Stomach (tissue), 9 donors: ENCODE data around the gene FAM229A. TPM values are rescaled to one million over a fixed set of nuclear protein-coding genes. Genes with fewer than 3 reads are reported as not detected.

Experiments
- DNase-seq, 2 donors: peaks; one replicate each; pipeline versions ENCODE4 v3.0.0 to v3.0.0-alpha.2; 2013 to 2019
- H3K27ac ChIP-seq, 5 donors: fragments of 200-600 bp in 4 of 5; sonication (generic) in 4 of 5; one replicate each; pipeline ENCODE4 v1.5.1; 2013 to 2019; ENCODE audit warnings: mild to moderate bottlenecking in 1 of 5, moderate library complexity in 1 of 5
- H3K27me3 ChIP-seq, 3 donors: fragments of 200-600 bp; sonication (generic); one replicate each; pipeline ENCODE4 v1.5.1; 2017 to 2019; ENCODE audit warnings: mixed run types in 1 of 3
- H3K36me3 ChIP-seq, 4 donors: fragments of 200-600 bp; sonication (generic); 1 replicate in 3 of 4; 2 replicates in 1 of 4; pipeline ENCODE4 v1.5.1; 2016 to 2019
- H3K4me1 ChIP-seq, 4 donors: fragments of 200-600 bp; sonication (generic); one replicate each; pipeline ENCODE4 v1.5.1; 2016 to 2019
- H3K4me3 ChIP-seq, 4 donors: fragments of 200-600 bp; sonication (generic) in 3 of 4; one replicate each; pipeline ENCODE4 v1.5.1; 2016 to 2019; ENCODE audit warnings: mild to moderate bottlenecking in 1 of 4
- H3K9me3 ChIP-seq, 4 donors: fragments of 200-600 bp; sonication (generic); one replicate each; pipeline ENCODE4 v1.5.1; 2016 to 2019
- EP300 ChIP-seq: sonication (generic); formaldehyde crosslinking; IDR thresholded peaks from one replicate; pipeline ENCODE4 v1.6.1; 2017; ENCODE audit warnings: antibody characterized with exemption
- POLR2A ChIP-seq, 4 donors: fragments of 450-650 bp; IDR thresholded peaks; one replicate each; pipeline ENCODE4 v1.6.1; 2016; ENCODE audit warnings: antibody characterized with exemption in 4 of 4, control low read depth in 2 of 4, mild to moderate bottlenecking in 1 of 4, moderate library complexity in 1 of 4
- POLR2AphosphoS5 ChIP-seq, 3 donors: sonication (generic); formaldehyde crosslinking; IDR thresholded peaks; one replicate each; pipeline ENCODE4 v1.6.1; 2016; ENCODE audit warnings: antibody characterized with exemption in 3 of 3
- WGBS, 5 donors: extraction: QIAGEN DNeasy Blood & Tissue Kit in 3 of 5; methylation state at CpG; one replicate each; pipeline versions ENCODE4 v1.1.5 to v1.1.7; 2013 to 2018; 5-methylcytosine and 5-hydroxymethylcytosine counted together
- intact Hi-C: fragments of 100-400 bp; cut with DNase I; formaldehyde crosslinking; loops from one replicate; pipeline ENCODE4 v1.15.1; 2023; ENCODE audit warnings: low total_unique reads
- polyA plus RNA-seq, 3 donors: library from polyadenylated mRNA; stranded (reverse); fragments of 200-250 nt; gene quantifications; one replicate each; pipeline ENCODE4 v1.2.3, GENCODE V29; 2013
- total RNA-seq, 5 donors: library from RNA; depleted of rRNA; stranded (reverse); fragments of >200 nt; gene quantifications; one replicate each; pipeline versions ENCODE4 v1.1.0 to v1.2.3, GENCODE V29; 2014 to 2016
- TF ChIP-seq, protein P1 (sequence below), 7 experiments: fragments of 450-650 bp in 4 of 7; fragments of 200-600 bp in 3 of 7; sonication (generic) in 3 of 7; IDR thresholded peaks; one replicate each; pipeline ENCODE4 v1.5.1; 2016 to 2019; ENCODE audit warnings: antibody characterized with exemption in 7 of 7, control low read depth in 2 of 7, mild to moderate bottlenecking in 1 of 7
- donor health status: healthy with polysubstance abuse.
- donor health status: Bipolar disorder and iron deficiency.
- donor health status: healthy.

The FAM229A gene
- total and polyA plus RNA-seq, 8 donors, result 2.2 to 21.6 (median 8.8) TPM

GRCh38 chr1:32386676-32387392 is 24.5 kb upstream of the FAM229A start:
- H3K4me3 ChIP-seq, result no peak overlapping the region
- no peak for DNase-seq
- intact Hi-C loops, result no loop called here
- H3K4me1 ChIP-seq, result peaks cover 14 to 25% (median 20%) of the 10 kb centered on the region in 4 donors
- H3K9me3 ChIP-seq, result no peaks in the 10 kb centered on the region
- WGBS, 5 donors, result 90 to 96% (median 95%) methylated on average over 13 of the region's 13 CpGs
- no peak overlapping the region for H3K27ac ChIP-seq
- H3K27me3 ChIP-seq, result no peaks in the 10 kb centered on the region
- no peak for TF ChIP-seq POLR2A (IDR thresholded peaks at IDR 0.05)
- no peak for TF ChIP-seq POLR2AphosphoS5 (IDR thresholded peaks at IDR 0.05)
- TF ChIP-seq, protein P1, sequence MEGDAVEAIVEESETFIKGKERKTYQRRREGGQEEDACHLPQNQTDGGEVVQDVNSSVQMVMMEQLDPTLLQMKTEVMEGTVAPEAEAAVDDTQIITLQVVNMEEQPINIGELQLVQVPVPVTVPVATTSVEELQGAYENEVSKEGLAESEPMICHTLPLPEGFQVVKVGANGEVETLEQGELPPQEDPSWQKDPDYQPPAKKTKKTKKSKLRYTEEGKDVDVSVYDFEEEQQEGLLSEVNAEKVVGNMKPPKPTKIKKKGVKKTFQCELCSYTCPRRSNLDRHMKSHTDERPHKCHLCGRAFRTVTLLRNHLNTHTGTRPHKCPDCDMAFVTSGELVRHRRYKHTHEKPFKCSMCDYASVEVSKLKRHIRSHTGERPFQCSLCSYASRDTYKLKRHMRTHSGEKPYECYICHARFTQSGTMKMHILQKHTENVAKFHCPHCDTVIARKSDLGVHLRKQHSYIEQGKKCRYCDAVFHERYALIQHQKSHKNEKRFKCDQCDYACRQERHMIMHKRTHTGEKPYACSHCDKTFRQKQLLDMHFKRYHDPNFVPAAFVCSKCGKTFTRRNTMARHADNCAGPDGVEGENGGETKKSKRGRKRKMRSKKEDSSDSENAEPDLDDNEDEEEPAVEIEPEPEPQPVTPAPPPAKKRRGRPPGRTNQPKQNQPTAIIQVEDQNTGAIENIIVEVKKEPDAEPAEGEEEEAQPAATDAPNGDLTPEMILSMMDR (IDR thresholded peaks at IDR 0.05), result no peak
- peaks cover 68 to 100% (median 97%) of the 10 kb centered on the region in 4 donors for H3K36me3 ChIP-seq

DNA sequence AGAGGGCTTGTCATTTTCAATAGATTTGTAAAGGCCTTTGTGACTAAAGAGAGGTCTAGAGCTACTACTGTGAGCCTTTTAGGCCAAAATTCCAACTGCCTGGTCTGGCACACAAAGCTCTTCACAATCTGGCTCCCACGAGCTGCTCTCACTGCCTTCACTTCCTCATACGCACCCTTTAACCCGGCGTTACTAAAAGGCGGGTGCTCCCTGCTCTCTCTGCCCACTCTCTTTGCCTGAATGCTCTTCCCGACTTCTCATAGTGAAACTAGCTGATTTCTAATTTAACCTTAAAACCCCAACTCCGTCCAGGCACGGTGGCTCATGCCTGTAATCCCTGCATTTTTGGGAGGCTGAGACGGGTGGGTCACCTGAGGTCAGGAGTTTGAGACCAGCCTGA is 17.8 kb upstream of the FAM229A start:
- WGBS, 5 donors, result 90 to 91% (median 91%) methylated on average over 9 of the region's 9 CpGs
- Histone ChIP-seq H3K27ac (no peak overlapping the region), H3K27me3 (no peaks in the 10 kb centered on the region), H3K9me3 (no peaks in the 10 kb centered on the region), H3K4me1 (no peaks in the 10 kb centered on the region), H3K4me3 (no peak overlapping the region), H3K36me3 (peaks cover 98 to 100% (median 100%) of the 10 kb centered on the region in 4 donors)
- DNase-seq, result no peak
- intact Hi-C loops, result no loop called here
- TF ChIP-seq, protein P1 (IDR thresholded peaks at IDR 0.05), result no peak
- TF ChIP-seq POLR2AphosphoS5 (IDR thresholded peaks at IDR 0.05) (no peak), EP300 (no peak), POLR2A (IDR thresholded peaks at IDR 0.05) (no peak)

GRCh38 chr1:32377541-32378220 is 15.4 kb upstream of the FAM229A start:
- Histone ChIP-seq H3K4me3 (no peak overlapping the region), H3K27ac (no peak overlapping the region), H3K9me3 (no peaks in the 10 kb centered on the region), H3K27me3 (no peaks in the 10 kb centered on the region), H3K36me3 (peaks cover 94 to 100% (median 100%) of the 10 kb centered on the region in 4 donors), H3K4me1 (no peaks in the 10 kb centered on the region)
- intact Hi-C loops, result no loop called here
- TF ChIP-seq, protein P1 (IDR thresholded peaks at IDR 0.05), result no peak
- no peak for TF ChIP-seq EP300
- no peak for TF ChIP-seq POLR2A (IDR thresholded peaks at IDR 0.05)
- TF ChIP-seq POLR2AphosphoS5 (IDR thresholded peaks at IDR 0.05), result no peak
- 91 to 97% (median 94%) methylated on average over 12 of the region's 12 CpGs for WGBS, 5 donors
- no peak for DNase-seq

- WGBS, 5 donors, result 92 to 97% (median 93%) methylated on average over 11 of the region's 11 CpGs
- Histone ChIP-seq H3K4me1 (no peaks in the 10 kb centered on the region), H3K36me3 (peaks cover 91 to 100% (median 99%) of the 10 kb centered on the region in 4 donors), H3K4me3 (no peak overlapping the region), H3K27me3 (no peaks in the 10 kb centered on the region), H3K9me3 (no peaks in the 10 kb centered on the region), H3K27ac (no peak overlapping the region)
- intact Hi-C loops, result no loop called here
- no peak for DNase-seq
- no peak for TF ChIP-seq POLR2A (IDR thresholded peaks at IDR 0.05)
These were observed 13.9 kb upstream of the FAM229A start for GRCh38 chr1:32376199-32376598.
